KG1 (cell line): ENCODE data around the gene SYT9.

Experiments used
- DNase-seq: peaks from one replicate; lab custom pipeline; 2025; lab: John Stamatoyannopoulos, UW

Gene SYT9

GRCh38 chr11:7471071-7471470, 219.4 kb downstream of the SYT9 start:
- no peak for DNase-seq

- no peak for DNase-seq
Observed at GRCh38 chr11:7473717-7474116, 222.0 kb downstream of the SYT9 start.

GRCh38 chr11:7480113-7480512, 228.4 kb downstream of the SYT9 start:
- DNase-seq = no peak

- DNase-seq = no peak
Observed at GRCh38 chr11:7484131-7484530, 232.4 kb downstream of the SYT9 start.

- no peak for DNase-seq
Observed at GRCh38 chr11:7484645-7485044, 232.9 kb downstream of the SYT9 start.

GRCh38 chr11:7485186-7486097, 233.7 kb downstream of the SYT9 start, which contains the start of gene OLFML1:
Gene OLFML1 (plus strand): TSS chr11:7485506. CDS start chr11:7485876, 370 bp downstream.
- no peak for DNase-seq

- no peak for DNase-seq
Observed at GRCh38 chr11:7486098-7486780, 234.5 kb downstream of the SYT9 start.

- DNase-seq = no peak
Observed at GRCh38 chr11:7486781-7487140, 235.1 kb downstream of the SYT9 start.

GRCh38 chr11:7487360-7487759, 235.7 kb downstream of the SYT9 start:
- no peak for DNase-seq

- DNase-seq = no peak
Observed at GRCh38 chr11:7488681-7489080, 237.0 kb downstream of the SYT9 start.

GRCh38 chr11:7489376-7489775, 237.7 kb downstream of the SYT9 start:
- DNase-seq = no peak

GRCh38 chr11:7490054-7490453, 238.3 kb downstream of the SYT9 start:
- DNase-seq = no peak

GRCh38 chr11:7490535-7490934, 238.8 kb downstream of the SYT9 start:
- no peak for DNase-seq

GRCh38 chr11:7492253-7492652, 240.5 kb downstream of the SYT9 start:
- no peak for DNase-seq

- no peak for DNase-seq
Observed at GRCh38 chr11:7493670-7494069, 242.0 kb downstream of the SYT9 start.

GRCh38 chr11:7494086-7494745, 242.5 kb downstream of the SYT9 start:
- DNase-seq = no peak

- no peak for DNase-seq
Observed at GRCh38 chr11:7495882-7496551, 244.3 kb downstream of the SYT9 start.

- no peak for DNase-seq
Observed at GRCh38 chr11:7498193-7498592, 246.5 kb downstream of the SYT9 start.

- no peak for DNase-seq
Observed at GRCh38 chr11:7499081-7499480, 247.4 kb downstream of the SYT9 start.

GRCh38 chr11:7500251-7500650, 248.5 kb downstream of the SYT9 start:
- DNase-seq = no peak

- no peak for DNase-seq
Observed at GRCh38 chr11:7501251-7501650, 249.5 kb downstream of the SYT9 start.

- DNase-seq = no peak
Observed at GRCh38 chr11:7501894-7502293, 250.2 kb downstream of the SYT9 start.
